HepG2 (cell line): Measurements from ENCODE around the gene GRB10. TPM values are rescaled to one million over a fixed set of nuclear protein-coding genes. Genes with fewer than 3 reads are reported as not detected.
A peak's percentile ranks its signal among the peaks of the same experiment; 100 is the strongest.

ENCODE experiments used
- BRD4 ChIP-seq: sonication (generic); formaldehyde crosslinking; IDR thresholded peaks from 2 replicates; pipeline ENCODE4 v1.4.0; 2020; ENCODE audit warnings: missing genetic modification reagents
- CBX2 ChIP-seq, 2 experiments: fragments of 200-600 bp in 1 of 2; sonication (generic); formaldehyde crosslinking in 1 of 2; IDR thresholded peaks; 2 replicates each; pipeline versions ENCODE4 v1.7.0 to v1.8.1; 2018 to 2022; ENCODE audit warnings: low read depth in 2 of 2, low read length in 1 of 2, mild to moderate bottlenecking in 1 of 2, missing genetic modification reagents in 1 of 2
- HMG20A ChIP-seq: IDR thresholded peaks from 2 replicates; pipeline ENCODE4 v1.6.1; 2016; ENCODE audit warnings: borderline replicate concordance
- KDM6A ChIP-seq: IDR thresholded peaks from 2 replicates; pipeline ENCODE4 v1.6.1; 2016; ENCODE audit warnings: low read depth
- MIER2 ChIP-seq: IDR thresholded peaks from 2 replicates; pipeline ENCODE4 v1.6.1; 2016; ENCODE audit warnings: missing biosample characterization, missing genetic modification reagents
- PRDM10 ChIP-seq: sonication (generic); formaldehyde crosslinking; IDR thresholded peaks from 2 replicates; pipeline ENCODE4 v1.4.0; 2020; ENCODE audit warnings: low read depth, missing genetic modification reagents
- RBM39 ChIP-seq: fragments of 200-400 bp; formaldehyde crosslinking; IDR thresholded peaks from one replicate; pipeline ENCODE4 v1.6.1; 2018; ENCODE audit warnings: antibody characterized with exemption, mild to moderate bottlenecking, low read depth, low read length; ENCODE audit not compliant: poor library complexity, severe bottlenecking
- RELA ChIP-seq: sonication (generic); formaldehyde crosslinking; IDR thresholded peaks from 2 replicates; pipeline ENCODE4 v1.4.0; 2020; ENCODE audit warnings: missing genetic modification reagents
- SNAI1 ChIP-seq: sonication (generic); formaldehyde crosslinking; IDR thresholded peaks from 2 replicates; pipeline ENCODE4 v1.5.0; 2020; ENCODE audit warnings: mild to moderate bottlenecking, missing genetic modification reagents, borderline replicate concordance
- TFAP4 ChIP-seq: sonication (generic); IDR thresholded peaks from 2 replicates; pipeline ENCODE4 v1.6.1; 2016; ENCODE audit warnings: low read depth, borderline replicate concordance
- ZBTB7B ChIP-seq: sonication (generic); formaldehyde crosslinking; IDR thresholded peaks from 2 replicates; pipeline ENCODE4 v1.4.0; 2020; ENCODE audit warnings: missing genetic modification reagents
- ZNF205 ChIP-seq: IDR thresholded peaks from 2 replicates; pipeline ENCODE4 v1.6.1; 2018; ENCODE audit warnings: missing biosample characterization, missing genetic modification reagents
- ZNF251 ChIP-seq: sonication (generic); formaldehyde crosslinking; IDR thresholded peaks from 2 replicates; pipeline ENCODE4 v1.9.0; 2021; ENCODE audit warnings: mild to moderate bottlenecking, missing genetic modification reagents
- ZNF282 ChIP-seq: fragments of 450-650 bp; IDR thresholded peaks from 2 replicates; pipeline ENCODE4 v1.6.1; 2018; ENCODE audit not compliant: partially characterized antibody
- ZNF3 ChIP-seq: IDR thresholded peaks from 2 replicates; pipeline ENCODE4 v1.7.0; 2017; ENCODE audit warnings: inconsistent platforms
- ZNF317 ChIP-seq: sonication (generic); formaldehyde crosslinking; IDR thresholded peaks from 2 replicates; pipeline ENCODE4 v1.5.0; 2020; ENCODE audit warnings: mild to moderate bottlenecking, missing genetic modification reagents
- ZNF350 ChIP-seq: sonication (generic); formaldehyde crosslinking; IDR thresholded peaks from 2 replicates; pipeline ENCODE4 v1.4.0; 2020; ENCODE audit warnings: mild to moderate bottlenecking, low read depth, missing genetic modification reagents, borderline replicate concordance
- ZNF557 ChIP-seq: sonication (generic); formaldehyde crosslinking; IDR thresholded peaks from 2 replicates; pipeline ENCODE4 v1.4.0; 2020; ENCODE audit warnings: missing genetic modification reagents
- polyA plus RNA-seq, 8 experiments: library from polyadenylated mRNA; depleted of rRNA in 3 of 8; stranded (reverse) in 7 of 8; unstranded in 1 of 8; fragments of >200 nt; fragmentation: Illumina TruSeq in 4 of 8; extraction: Trizol in 4 of 8; gene quantifications; 2 replicates each; pipeline versions ENCODE4 v1.2.1 to v1.2.3, GENCODE V29; 2011 to 2016; ENCODE audit warnings: low read depth in 4 of 8, missing spikeins in 1 of 8, mixed read lengths in 1 of 8; ENCODE audit not compliant: insufficient read depth in 1 of 8
- total RNA-seq, 5 experiments: library from RNA; depleted of rRNA; stranded (reverse); fragments of >200 nt; fragmentation: Illumina TruSeq; extraction: Trizol; gene quantifications; 2 replicates each; pipeline ENCODE4 v1.2.3, GENCODE V29; 2016; ENCODE audit warnings: low read depth in 1 of 5
- TF ChIP-seq, protein P1 (sequence below): sonication (generic); formaldehyde crosslinking; IDR thresholded peaks from 2 replicates; pipeline ENCODE4 v1.8.1; 2023; ENCODE audit warnings: mild to moderate bottlenecking, missing genetic modification reagents, borderline replicate concordance
- TF ChIP-seq, protein P2 (sequence below): sonication (generic); formaldehyde crosslinking; IDR thresholded peaks from 2 replicates; pipeline ENCODE4 v1.4.0; 2020; ENCODE audit warnings: missing genetic modification reagents, borderline replicate concordance

GRB10 gene
- total and polyA plus RNA-seq, 2 of the 13 experiments (the other 11 are each of a cell fraction or from before 2014, with no cell fraction given), result 4.0 to 6.8 TPM

DNA sequence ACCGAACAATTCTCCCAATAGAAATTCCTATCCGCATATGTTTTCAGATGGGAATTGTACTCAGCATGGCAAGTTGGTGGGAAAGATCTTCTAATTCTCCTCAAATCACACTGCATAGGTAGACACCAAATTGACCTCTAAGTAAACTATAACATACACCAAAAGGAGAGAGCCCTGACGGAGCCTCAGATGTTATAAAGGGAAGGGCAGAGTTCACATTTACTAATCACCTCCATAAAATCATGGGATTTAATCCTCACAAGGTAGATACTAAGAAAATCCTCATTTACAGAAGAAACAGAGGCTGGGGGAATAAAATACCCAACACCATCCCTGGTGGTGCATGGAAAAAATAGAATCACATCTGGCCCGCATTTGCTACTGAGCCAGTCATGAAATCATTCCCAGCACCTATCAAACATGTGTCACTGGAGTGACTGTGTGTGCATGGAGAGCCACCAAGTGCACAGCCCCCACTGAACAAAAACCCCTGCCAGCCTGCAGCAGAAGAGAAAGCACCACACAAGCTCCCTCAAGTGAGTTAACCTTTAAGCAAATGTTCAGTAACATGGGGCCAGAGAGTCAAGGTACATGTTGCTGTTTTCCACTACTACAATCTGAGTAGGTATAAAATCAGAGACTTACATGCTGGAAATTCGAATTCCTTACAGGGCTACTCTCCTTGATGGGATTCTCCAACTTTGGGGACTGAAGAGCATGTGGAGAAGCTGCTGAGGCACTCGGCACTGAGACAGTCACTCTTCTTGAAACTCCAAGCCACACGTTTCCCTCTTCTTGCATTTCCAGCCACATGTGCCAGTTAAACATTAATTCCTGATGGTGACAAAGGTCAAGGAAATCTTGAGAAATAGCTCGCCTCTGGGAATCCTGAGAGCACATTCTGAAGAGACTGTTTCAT lies 217.8 kb downstream of the GRB10 start, which contains the start of gene DDC (continued):
- no peak for TF ChIP-seq TFAP4
- TF ChIP-seq, protein P1, sequence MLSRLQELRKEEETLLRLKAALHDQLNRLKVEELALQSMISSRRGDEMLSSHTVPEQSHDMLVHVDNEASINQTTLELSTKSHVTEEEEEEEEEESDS (CRISPR knock-in tag), result no peak
- no peak for TF ChIP-seq ZBTB7B (CRISPR knock-in tag)
- no peak for TF ChIP-seq MIER2
- TF ChIP-seq, protein P2, sequence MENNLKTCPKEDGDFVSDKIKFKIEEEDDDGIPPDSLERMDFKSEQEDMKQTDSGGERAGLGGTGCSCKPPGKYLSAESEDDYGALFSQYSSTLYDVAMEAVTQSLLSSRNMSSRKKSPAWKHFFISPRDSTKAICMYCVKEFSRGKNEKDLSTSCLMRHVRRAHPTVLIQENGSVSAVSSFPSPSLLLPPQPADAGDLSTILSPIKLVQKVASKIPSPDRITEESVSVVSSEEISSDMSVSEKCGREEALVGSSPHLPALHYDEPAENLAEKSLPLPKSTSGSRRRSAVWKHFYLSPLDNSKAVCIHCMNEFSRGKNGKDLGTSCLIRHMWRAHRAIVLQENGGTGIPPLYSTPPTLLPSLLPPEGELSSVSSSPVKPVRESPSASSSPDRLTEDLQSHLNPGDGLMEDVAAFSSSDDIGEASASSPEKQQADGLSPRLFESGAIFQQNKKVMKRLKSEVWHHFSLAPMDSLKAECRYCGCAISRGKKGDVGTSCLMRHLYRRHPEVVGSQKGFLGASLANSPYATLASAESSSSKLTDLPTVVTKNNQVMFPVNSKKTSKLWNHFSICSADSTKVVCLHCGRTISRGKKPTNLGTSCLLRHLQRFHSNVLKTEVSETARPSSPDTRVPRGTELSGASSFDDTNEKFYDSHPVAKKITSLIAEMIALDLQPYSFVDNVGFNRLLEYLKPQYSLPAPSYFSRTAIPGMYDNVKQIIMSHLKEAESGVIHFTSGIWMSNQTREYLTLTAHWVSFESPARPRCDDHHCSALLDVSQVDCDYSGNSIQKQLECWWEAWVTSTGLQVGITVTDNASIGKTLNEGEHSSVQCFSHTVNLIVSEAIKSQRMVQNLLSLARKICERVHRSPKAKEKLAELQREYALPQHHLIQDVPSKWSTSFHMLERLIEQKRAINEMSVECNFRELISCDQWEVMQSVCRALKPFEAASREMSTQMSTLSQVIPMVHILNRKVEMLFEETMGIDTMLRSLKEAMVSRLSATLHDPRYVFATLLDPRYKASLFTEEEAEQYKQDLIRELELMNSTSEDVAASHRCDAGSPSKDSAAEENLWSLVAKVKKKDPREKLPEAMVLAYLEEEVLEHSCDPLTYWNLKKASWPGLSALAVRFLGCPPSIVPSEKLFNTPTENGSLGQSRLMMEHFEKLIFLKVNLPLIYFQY (CRISPR knock-in tag), result 0 out of 2 replicates have a peak, but pooled peaks have one; percentile 30
- TF ChIP-seq RELA (CRISPR knock-in tag), result no peak
- no peak for TF ChIP-seq ZNF251 (CRISPR knock-in tag)
- TF ChIP-seq HMG20A, result peak; percentile 74; the same call in 1 of the 2 replicates
- no peak for TF ChIP-seq ZNF282
- no peak for TF ChIP-seq ZNF205 (CRISPR knock-in tag)
- no peak for TF ChIP-seq RBM39
- peak; percentile 48; the same call in 1 of the 2 replicates for TF ChIP-seq ZNF350
- TF ChIP-seq BRD4 (CRISPR knock-in tag), result no peak
- no peak for TF ChIP-seq ZNF317
- TF ChIP-seq SNAI1 (CRISPR knock-in tag), result no peak
- TF ChIP-seq ZNF557, result no peak
- no peak for TF ChIP-seq ZNF3 (CRISPR knock-in tag)
- TF ChIP-seq PRDM10 (CRISPR knock-in tag), result no peak
- TF ChIP-seq KDM6A (CRISPR knock-in tag), result peak; percentile 80; the same call in 1 of the 2 replicates
- no peak for TF ChIP-seq CBX2 (IDR thresholded peaks at IDR 0.05; ENCODE audit: low read depth, low read length)
- TF ChIP-seq CBX2 (CRISPR knock-in tag; IDR thresholded peaks at IDR 0.05; ENCODE audit: low read depth), result no peak
